ENCODE measurements around the gene LARGE1.

LARGE1 gene

DNA sequence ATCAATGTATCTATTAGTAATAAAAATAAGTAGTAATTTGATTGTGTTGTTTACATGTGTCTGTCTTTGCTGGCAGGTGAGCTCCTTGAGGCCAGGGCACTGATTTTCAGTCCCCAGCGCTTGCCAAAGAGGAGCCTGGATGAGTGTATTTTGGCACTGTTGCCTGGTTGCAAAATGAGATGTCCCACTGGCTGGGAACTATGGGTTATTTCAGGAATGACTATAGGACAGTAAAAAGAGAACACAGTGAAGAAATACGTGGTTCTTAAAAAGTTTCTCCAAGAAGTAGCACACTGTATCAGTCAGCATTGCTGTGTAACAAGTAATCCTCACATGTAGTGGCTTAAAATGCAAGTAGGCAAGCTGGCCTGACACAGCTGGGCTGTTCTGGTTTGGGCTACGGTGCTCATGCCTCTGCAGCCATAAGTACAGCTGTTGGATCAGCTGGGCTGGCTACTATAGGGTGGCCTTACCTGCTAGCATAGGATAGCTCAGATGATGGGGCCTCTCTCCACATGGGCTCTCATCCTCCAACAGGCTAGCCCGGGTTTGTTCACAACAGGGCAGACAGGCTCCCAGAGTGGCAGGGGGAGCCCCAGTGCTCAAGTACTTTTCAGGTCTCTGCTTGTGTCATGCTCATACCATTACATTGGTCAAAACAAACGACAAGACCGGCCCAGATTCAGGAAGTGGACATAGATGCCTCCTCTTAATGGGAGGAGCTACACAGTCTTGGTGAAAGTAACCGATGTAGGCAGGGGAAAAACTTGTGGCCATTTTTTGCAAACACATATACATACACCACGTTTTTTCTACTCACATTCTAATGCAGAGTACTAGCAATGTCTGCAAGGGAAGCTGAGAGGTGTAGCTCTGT lies 399.1 kb downstream of the LARGE1 start:
- no peak overlapping the region for H3K9ac ChIP-seq (ENCODE audit: low read length)
- H3F3A ChIP-seq (ENCODE audit: insufficient read depth) = no peaks in the 10 kb centered on the region
- no peaks in the 10 kb centered on the region for H3K36me3 ChIP-seq (ENCODE audit: low read length)
- no peak overlapping the region for H3K4me3 ChIP-seq (ENCODE audit: insufficient read depth, low read length, poor library complexity, severe bottlenecking)
- H3K4me2 ChIP-seq (ENCODE audit: low read depth, low read length, poor library complexity, severe bottlenecking) = no peak overlapping the region
- TF ChIP-seq CTCF (IDR thresholded peaks at IDR 0.05; ENCODE audit: insufficient read depth, low read length, poor library complexity, severe bottlenecking) (no peak), EZH2phosphoT487 (conservative IDR thresholded peaks at IDR 0.05; ENCODE audit: low read length) (no peak)
- H4K20me1 ChIP-seq (ENCODE audit: low read depth, low read length) = no peaks in the 10 kb centered on the region
- H3K79me2 ChIP-seq (ENCODE audit: insufficient read depth, low read length) = no peaks in the 10 kb centered on the region
- no peak overlapping the region for H3K27ac ChIP-seq (ENCODE audit: low read depth, low read length)
- H3K9me2 ChIP-seq (replicated peaks; ENCODE audit: insufficient read depth, low read length) = no peaks in the 10 kb centered on the region
- peaks cover 6% of the 10 kb centered on the region; the same call in 1 of the 2 replicates for H3K9me3 ChIP-seq (ENCODE audit: insufficient read depth, low read length)
- H2AFZ ChIP-seq (ENCODE audit: low read depth, low read length, severe bottlenecking) = no peak overlapping the region
- H3K27me3 ChIP-seq (ENCODE audit: low read length) = no peaks in the 10 kb centered on the region

- Histone ChIP-seq H4K20me1 (ENCODE audit: low read depth, low read length) (no peaks in the 10 kb centered on the region), H2AFZ (ENCODE audit: low read depth, low read length, severe bottlenecking) (no peak overlapping the region), H3K79me2 (ENCODE audit: insufficient read depth, low read length) (no peaks in the 10 kb centered on the region), H3K9me3 (ENCODE audit: insufficient read depth, low read length) (peaks cover 6% of the 10 kb centered on the region; the same call in 1 of the 2 replicates), H3K9ac (ENCODE audit: low read length) (no peak overlapping the region), H3K4me3 (ENCODE audit: insufficient read depth, low read length, poor library complexity, severe bottlenecking) (no peak overlapping the region), H3K4me2 (ENCODE audit: low read depth, low read length, poor library complexity, severe bottlenecking) (no peak overlapping the region), H3F3A (ENCODE audit: insufficient read depth) (no peaks in the 10 kb centered on the region), H3K9me2 (replicated peaks; ENCODE audit: insufficient read depth, low read length) (no peaks in the 10 kb centered on the region), H3K36me3 (ENCODE audit: low read length) (no peaks in the 10 kb centered on the region), H3K27ac (ENCODE audit: low read depth, low read length) (no peak overlapping the region), H3K27me3 (ENCODE audit: low read length) (no peaks in the 10 kb centered on the region)
- TF ChIP-seq CTCF (IDR thresholded peaks at IDR 0.05; ENCODE audit: insufficient read depth, low read length, poor library complexity, severe bottlenecking) (no peak), EZH2phosphoT487 (conservative IDR thresholded peaks at IDR 0.05; ENCODE audit: low read length) (no peak)
These were observed 400.0 kb downstream of the LARGE1 start for GRCh38 chr22:33519974-33520903.

DNA sequence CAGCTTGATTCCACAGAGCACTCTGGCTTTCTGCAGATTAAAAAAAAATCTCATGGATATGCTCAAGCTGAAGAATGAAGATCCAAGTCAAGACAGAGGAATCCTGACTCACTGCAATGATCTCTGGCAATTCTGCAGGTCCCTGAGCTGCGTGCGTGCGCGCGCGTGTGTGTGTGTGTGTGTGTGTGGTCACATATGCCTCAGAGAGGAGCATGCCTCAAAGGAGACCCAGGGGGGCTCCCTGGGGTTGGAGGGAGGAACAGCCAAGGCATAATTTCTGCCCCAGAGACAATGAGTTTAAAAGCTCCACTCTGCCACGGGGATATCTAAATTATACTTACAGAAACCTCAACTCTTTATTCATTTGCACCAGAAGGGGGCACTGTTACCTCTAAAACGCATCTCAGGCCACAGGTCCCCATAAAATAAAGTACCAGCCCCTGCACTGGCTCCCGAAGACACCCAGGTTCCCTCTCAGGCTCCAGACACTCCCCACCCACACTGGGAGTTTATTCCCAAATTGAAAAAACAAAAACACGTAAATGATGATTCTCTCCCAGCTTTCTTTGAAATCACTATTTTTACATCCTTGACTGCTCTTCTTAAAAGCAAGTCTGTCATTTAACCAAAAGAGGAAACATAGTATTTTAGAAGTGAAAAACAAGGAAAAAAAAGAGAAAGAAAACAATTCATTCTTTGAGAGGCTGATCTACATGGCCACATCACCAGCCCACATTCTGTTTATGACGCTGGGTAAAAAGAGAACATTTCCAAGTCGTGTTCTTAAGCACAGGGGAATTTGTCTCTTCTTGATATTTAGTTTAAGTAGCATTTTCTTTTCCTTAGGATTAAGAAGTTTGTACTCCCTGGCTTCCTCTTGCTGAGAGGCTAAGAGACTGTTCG lies 401.0 kb downstream of the LARGE1 start:
- no peak overlapping the region for H3K27ac ChIP-seq (ENCODE audit: low read depth, low read length)
- no peaks in the 10 kb centered on the region for H3F3A ChIP-seq (ENCODE audit: insufficient read depth)
- no peaks in the 10 kb centered on the region for H3K9me2 ChIP-seq (replicated peaks; ENCODE audit: insufficient read depth, low read length)
- H3K9ac ChIP-seq (ENCODE audit: low read length) = no peak overlapping the region
- H3K4me3 ChIP-seq (ENCODE audit: insufficient read depth, low read length, poor library complexity, severe bottlenecking) = no peak overlapping the region
- peaks cover 6% of the 10 kb centered on the region; the same call in 1 of the 2 replicates for H3K9me3 ChIP-seq (ENCODE audit: insufficient read depth, low read length)
- H4K20me1 ChIP-seq (ENCODE audit: low read depth, low read length) = no peaks in the 10 kb centered on the region
- no peak overlapping the region for H2AFZ ChIP-seq (ENCODE audit: low read depth, low read length, severe bottlenecking)
- H3K36me3 ChIP-seq (ENCODE audit: low read length) = no peaks in the 10 kb centered on the region
- H3K79me2 ChIP-seq (ENCODE audit: insufficient read depth, low read length) = no peaks in the 10 kb centered on the region
- H3K27me3 ChIP-seq (ENCODE audit: low read length) = no peaks in the 10 kb centered on the region
- TF ChIP-seq EZH2phosphoT487 (conservative IDR thresholded peaks at IDR 0.05; ENCODE audit: low read length) = no peak
- peak; percentile 18 for TF ChIP-seq CTCF (IDR thresholded peaks at IDR 0.05; ENCODE audit: insufficient read depth, low read length, poor library complexity, severe bottlenecking)
- no peak overlapping the region for H3K4me2 ChIP-seq (ENCODE audit: low read depth, low read length, poor library complexity, severe bottlenecking)

Data from SU-DHL-6 (cell line).